Measurements from ENCODE around the gene CSTB. TPM values are rescaled to one million over a fixed set of nuclear protein-coding genes. Genes with fewer than 3 reads are reported as not detected.

CSTB gene
- total RNA-seq, 1 donor from 2014 or later, result 42.6 TPM

DNA sequence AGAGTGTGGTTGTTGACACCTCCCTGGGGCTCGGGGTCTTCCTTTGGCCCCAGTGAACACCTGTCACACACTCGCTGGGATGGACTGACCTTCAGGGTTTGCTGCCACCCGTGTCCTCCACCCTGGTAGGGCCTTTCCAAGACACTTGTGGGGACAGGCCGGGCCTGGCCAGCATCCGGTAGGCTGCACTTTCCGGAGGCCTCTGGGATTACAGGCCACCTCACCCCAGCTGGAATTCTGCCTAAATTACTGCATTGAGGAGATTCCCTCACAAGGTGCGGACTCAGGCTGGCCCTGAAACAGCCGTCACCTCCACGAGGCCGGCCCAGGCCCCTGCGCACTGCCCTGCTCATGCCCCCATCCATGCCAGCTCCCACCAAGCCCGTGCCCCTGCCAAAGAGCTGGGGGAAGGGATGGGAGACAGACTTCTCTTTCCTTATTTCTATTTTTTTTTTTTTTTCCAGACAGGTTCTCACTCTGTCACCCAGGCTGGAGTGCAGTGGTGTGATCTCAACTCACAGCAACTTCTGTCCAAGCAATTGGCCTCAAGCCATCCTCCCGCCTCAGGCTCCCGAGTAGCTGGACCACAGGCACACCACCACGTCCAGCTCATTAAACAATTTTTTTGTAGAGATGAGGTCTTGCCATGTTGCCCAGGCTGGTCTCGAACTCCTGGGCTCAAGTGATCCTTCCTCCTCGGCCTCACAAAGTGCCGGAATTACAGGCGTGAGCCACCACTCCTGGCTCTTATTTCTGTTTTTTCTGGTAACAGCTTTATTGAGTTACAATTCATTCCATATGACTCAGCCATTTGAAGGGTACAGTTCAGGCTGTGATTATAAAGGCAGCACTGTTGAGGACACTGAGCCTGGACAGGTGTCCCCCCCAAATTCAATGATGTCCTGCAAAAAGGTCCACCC lies 11.3 kb downstream of the CSTB start:
- TF ChIP-seq, protein P1, sequence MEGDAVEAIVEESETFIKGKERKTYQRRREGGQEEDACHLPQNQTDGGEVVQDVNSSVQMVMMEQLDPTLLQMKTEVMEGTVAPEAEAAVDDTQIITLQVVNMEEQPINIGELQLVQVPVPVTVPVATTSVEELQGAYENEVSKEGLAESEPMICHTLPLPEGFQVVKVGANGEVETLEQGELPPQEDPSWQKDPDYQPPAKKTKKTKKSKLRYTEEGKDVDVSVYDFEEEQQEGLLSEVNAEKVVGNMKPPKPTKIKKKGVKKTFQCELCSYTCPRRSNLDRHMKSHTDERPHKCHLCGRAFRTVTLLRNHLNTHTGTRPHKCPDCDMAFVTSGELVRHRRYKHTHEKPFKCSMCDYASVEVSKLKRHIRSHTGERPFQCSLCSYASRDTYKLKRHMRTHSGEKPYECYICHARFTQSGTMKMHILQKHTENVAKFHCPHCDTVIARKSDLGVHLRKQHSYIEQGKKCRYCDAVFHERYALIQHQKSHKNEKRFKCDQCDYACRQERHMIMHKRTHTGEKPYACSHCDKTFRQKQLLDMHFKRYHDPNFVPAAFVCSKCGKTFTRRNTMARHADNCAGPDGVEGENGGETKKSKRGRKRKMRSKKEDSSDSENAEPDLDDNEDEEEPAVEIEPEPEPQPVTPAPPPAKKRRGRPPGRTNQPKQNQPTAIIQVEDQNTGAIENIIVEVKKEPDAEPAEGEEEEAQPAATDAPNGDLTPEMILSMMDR (IDR thresholded peaks at IDR 0.05; ENCODE audit: unreplicated experiment), result no peak
- Mint-ChIP-seq H3K27ac (no peak overlapping the region), H3K27me3 (no peaks in the 10 kb centered on the region), H3K36me3 (ENCODE audit: insufficient read depth) (peaks cover 3% of the 10 kb centered on the region), H3K4me1 (ENCODE audit: low read depth) (peaks cover 17% of the 10 kb centered on the region), H3K4me3 (ENCODE audit: low read depth) (no peak overlapping the region), H3K9me3 (ENCODE audit: low read depth) (no peaks in the 10 kb centered on the region)
- no peak for DNase-seq (ENCODE audit: low spot score, unreplicated experiment)

DNA sequence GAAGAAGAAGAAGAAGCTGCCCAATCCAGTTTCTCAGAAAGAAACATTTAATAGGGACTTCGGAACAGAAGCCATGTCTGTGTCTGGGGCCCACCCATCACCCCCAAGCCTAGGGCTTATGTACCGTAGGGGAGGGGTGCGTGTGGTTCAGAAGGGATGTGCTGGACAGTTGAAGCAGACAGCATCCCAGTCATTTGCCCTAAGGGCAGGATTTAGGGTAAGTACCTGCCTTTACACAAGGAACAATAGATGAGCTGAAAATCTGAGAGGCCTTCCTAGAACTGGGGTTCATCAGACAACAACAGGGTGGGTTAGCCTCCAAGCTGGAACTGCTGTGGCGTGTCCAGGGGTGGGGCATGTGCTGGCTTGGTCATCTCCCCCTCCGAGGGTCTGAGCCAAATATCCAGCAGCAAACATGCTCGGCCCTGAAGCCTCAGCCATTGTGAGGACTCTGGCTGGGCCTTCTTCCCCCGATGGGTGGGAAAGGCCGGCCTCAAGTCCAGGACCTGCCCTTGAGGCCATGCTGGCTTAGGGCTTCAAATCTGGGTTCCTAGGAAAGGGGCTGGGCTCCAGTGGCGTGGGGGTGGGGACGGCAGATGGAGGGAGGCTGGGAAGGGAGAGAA lies 12.1 kb downstream of the CSTB start:
- no peak for DNase-seq (ENCODE audit: low spot score, unreplicated experiment)
- no peak overlapping the region for H3K4me3 Mint-ChIP-seq (ENCODE audit: low read depth)
- TF ChIP-seq, protein P1 (IDR thresholded peaks at IDR 0.05; ENCODE audit: unreplicated experiment), result no peak
- H3K9me3 Mint-ChIP-seq (ENCODE audit: low read depth), result no peaks in the 10 kb centered on the region
- peaks cover 17% of the 10 kb centered on the region for H3K4me1 Mint-ChIP-seq (ENCODE audit: low read depth)
- peaks cover 3% of the 10 kb centered on the region for H3K36me3 Mint-ChIP-seq (ENCODE audit: insufficient read depth)
- H3K27ac Mint-ChIP-seq, result no peak overlapping the region
- H3K27me3 Mint-ChIP-seq, result no peaks in the 10 kb centered on the region

DNA sequence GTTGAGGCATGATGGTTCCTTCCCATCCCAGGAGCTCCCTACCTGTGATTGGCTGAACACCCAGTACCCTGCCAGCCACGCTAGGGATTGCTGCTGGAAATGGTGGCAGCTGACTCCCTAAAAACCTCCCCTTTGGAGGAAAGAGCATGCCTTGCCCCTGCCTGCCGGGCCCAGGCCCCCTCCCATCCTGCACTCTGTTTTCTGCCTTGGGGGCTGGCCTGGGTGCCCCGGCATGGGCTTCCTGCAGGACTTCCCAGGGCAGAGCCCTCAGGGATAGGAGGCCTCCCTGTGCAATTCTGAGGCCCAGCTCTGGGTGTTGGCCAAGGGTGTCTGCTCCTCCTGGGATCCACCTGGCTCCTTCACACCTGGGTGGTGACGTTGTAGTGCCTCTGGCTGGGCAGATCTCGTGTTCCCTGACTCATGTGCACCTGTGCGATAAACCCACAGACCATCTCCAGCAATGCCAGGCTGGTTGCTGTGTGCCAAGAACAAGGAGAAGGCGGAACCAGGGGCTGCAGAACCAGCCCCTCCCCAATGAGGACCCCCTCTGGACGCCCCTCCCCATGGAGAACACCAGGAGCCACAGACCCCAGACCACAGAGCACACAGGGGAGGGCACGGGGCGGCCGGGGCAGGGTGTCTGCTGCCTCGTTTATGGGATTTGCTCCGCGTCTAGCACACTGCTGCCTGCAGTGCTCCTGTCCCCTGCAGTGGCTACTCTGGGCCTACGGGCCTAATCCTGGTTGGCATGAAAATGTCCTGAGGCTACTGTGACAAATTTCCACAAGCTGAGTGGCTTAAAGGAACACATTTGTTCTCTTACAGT lies 13.6 kb downstream of the CSTB start:
- no peak overlapping the region for H3K4me3 Mint-ChIP-seq (ENCODE audit: low read depth)
- H3K9me3 Mint-ChIP-seq (ENCODE audit: low read depth), result no peaks in the 10 kb centered on the region
- H3K36me3 Mint-ChIP-seq (ENCODE audit: insufficient read depth), result peaks cover 3% of the 10 kb centered on the region
- no peaks in the 10 kb centered on the region for H3K27me3 Mint-ChIP-seq
- no peak overlapping the region for H3K27ac Mint-ChIP-seq
- no peak for DNase-seq (ENCODE audit: low spot score, unreplicated experiment)
- peaks cover 4% of the 10 kb centered on the region for H3K4me1 Mint-ChIP-seq (ENCODE audit: low read depth)
- TF ChIP-seq, protein P1 (IDR thresholded peaks at IDR 0.05; ENCODE audit: unreplicated experiment), result no peak

DNA sequence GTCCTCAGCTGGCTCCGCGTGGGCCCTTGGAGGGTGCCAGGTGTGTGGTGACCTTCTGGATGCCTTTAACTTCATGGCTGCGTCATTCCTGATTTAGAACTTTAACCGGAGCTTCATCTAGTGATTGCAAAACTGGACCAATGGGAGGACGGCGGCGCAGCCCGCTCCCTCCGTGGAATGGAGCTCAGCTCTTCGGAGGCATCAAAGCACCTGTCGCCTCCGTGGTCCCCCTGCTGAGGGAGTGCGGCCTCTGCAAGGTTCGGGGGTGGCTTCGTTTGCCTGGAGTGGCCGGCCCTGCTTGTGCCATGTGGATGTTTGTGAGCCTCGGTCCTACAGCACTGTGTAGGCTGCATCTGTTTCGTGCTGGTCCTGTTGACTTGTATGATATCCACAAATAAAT lies 14.2 kb downstream of the CSTB start:
- no peak overlapping the region for H3K27ac Mint-ChIP-seq
- no peaks in the 10 kb centered on the region for H3K9me3 Mint-ChIP-seq (ENCODE audit: low read depth)
- TF ChIP-seq, protein P1 (IDR thresholded peaks at IDR 0.05; ENCODE audit: unreplicated experiment), result no peak
- H3K27me3 Mint-ChIP-seq, result no peaks in the 10 kb centered on the region
- H3K36me3 Mint-ChIP-seq (ENCODE audit: insufficient read depth), result peaks cover 3% of the 10 kb centered on the region
- DNase-seq (ENCODE audit: low spot score, unreplicated experiment), result no peak
- H3K4me3 Mint-ChIP-seq (ENCODE audit: low read depth), result no peak overlapping the region
- H3K4me1 Mint-ChIP-seq (ENCODE audit: low read depth), result no peaks in the 10 kb centered on the region

DNA sequence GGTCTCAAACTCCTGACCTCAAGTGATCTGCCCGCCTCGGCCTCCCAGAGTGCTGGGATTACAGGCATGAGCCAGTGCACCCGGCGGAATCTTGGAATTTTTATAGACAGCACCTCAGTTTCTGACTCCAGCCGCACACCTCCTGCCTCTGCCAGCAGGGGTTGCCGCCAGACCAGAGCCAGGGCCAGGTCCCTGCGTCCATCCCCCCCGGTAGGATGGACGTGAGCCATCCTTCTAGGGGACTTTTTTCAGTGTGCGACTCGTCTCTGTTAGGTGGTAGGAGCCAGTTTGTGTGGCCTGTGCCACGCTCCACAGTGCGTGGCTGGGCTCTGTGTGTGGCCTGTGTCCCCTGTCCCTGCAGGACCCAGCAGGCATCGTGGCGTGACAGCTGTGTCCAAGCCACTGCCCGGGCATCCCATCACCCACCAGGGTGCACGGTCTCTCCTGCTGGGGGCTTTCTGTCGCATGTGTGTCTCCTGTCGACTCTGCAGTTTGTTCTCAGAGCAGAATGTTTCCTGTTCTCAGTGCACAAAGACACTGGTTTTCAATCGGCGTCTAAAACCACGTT lies 15.6 kb downstream of the CSTB start:
- Mint-ChIP-seq H3K9me3 (ENCODE audit: low read depth) (no peaks in the 10 kb centered on the region), H3K36me3 (ENCODE audit: insufficient read depth) (peaks cover 7% of the 10 kb centered on the region), H3K4me1 (ENCODE audit: low read depth) (no peaks in the 10 kb centered on the region), H3K4me3 (ENCODE audit: low read depth) (no peak overlapping the region), H3K27ac (no peak overlapping the region), H3K27me3 (no peaks in the 10 kb centered on the region)
- TF ChIP-seq, protein P1 (IDR thresholded peaks at IDR 0.05; ENCODE audit: unreplicated experiment), result no peak
- DNase-seq (ENCODE audit: low spot score, unreplicated experiment), result no peak
